ENCODE measurements around the gene ZDHHC5. TPM values are rescaled to one million over a fixed set of nuclear protein-coding genes. Genes with fewer than 3 reads are reported as not detected.
"Not testable (repeated sequence)": the region's sequence is repeated elsewhere in the genome, so short reads cannot be mapped to it uniquely, and the experiment has no call there.

Gene ZDHHC5
- total and polyA plus RNA-seq, 5 donors = 27.0 to 60.4 (median 51.6) TPM

- WGBS = 78% methylated on average over 14 of the region's 14 CpGs
- H3K4me3 ChIP-seq (ENCODE audit: low read length); H3K4me1 ChIP-seq (ENCODE audit: control insufficient read depth, insufficient read depth, low read length); intact Hi-C loops (cut with DNase I); H3K27ac ChIP-seq (ENCODE audit: low read length); H3K27me3 ChIP-seq (ENCODE audit: control insufficient read depth, insufficient read depth); H3K9me3 ChIP-seq (ENCODE audit: control insufficient read depth, low read length); ATAC-seq; DNase-seq: not testable (repeated sequence)
These were observed 15.7 kb upstream of the ZDHHC5 start for GRCh38 chr11:57652230-57652629.

- H3K27ac ChIP-seq (ENCODE audit: low read length) = no peak overlapping the region
- intact Hi-C loops (cut with DNase I) = no loop called here
- no peak for ATAC-seq
These were observed 15.3 kb upstream of the ZDHHC5 start for GRCh38 chr11:57652662-57653061.

GRCh38 chr11:57653163-57653562 is 14.8 kb upstream of the ZDHHC5 start:
- H3K4me3 ChIP-seq (ENCODE audit: low read length) = no peak overlapping the region
- intact Hi-C loops (cut with DNase I) = no loop called here
- H3K27ac ChIP-seq (ENCODE audit: low read length) = no peak overlapping the region
- ATAC-seq (no peak), DNase-seq (no peak)
- H3K9me3 ChIP-seq (ENCODE audit: control insufficient read depth, low read length) = no peaks in the 10 kb centered on the region
- WGBS = 35% methylated on average over 3 of the region's 3 CpGs
- H3K4me1 ChIP-seq (ENCODE audit: control insufficient read depth, insufficient read depth, low read length) = peaks cover 7% of the 10 kb centered on the region
- no peaks in the 10 kb centered on the region for H3K27me3 ChIP-seq (ENCODE audit: control insufficient read depth, insufficient read depth)

More at GRCh38 chr11:57652662-57653061, 15.3 kb upstream of the ZDHHC5 start:
- 64% methylated on average over 3 of the region's 3 CpGs for WGBS
- Histone ChIP-seq H3K4me3 (ENCODE audit: low read length) (no peak overlapping the region), H3K4me1 (ENCODE audit: control insufficient read depth, insufficient read depth, low read length) (peaks cover 8% of the 10 kb centered on the region), H3K9me3 (ENCODE audit: control insufficient read depth, low read length) (no peaks in the 10 kb centered on the region), H3K27me3 (ENCODE audit: control insufficient read depth, insufficient read depth) (no peaks in the 10 kb centered on the region)
- DNase-seq = no peak

- Histone ChIP-seq H3K27ac (ENCODE audit: low read length) (peak overlapping the region; percentile 91), H3K4me1 (ENCODE audit: control insufficient read depth, insufficient read depth, low read length) (no peaks in the 10 kb centered on the region), H3K27me3 (ENCODE audit: control insufficient read depth, insufficient read depth) (no peaks in the 10 kb centered on the region), H3K9me3 (ENCODE audit: control insufficient read depth, low read length) (no peaks in the 10 kb centered on the region), H3K4me3 (ENCODE audit: low read length) (peak overlapping the region; percentile 44)
- intact Hi-C loops (cut with DNase I) = no loop called here
- ATAC-seq (no peak), DNase-seq (no peak)
- 29% methylated on average over 5 of the region's 5 CpGs for WGBS
These were observed 11.1 kb upstream of the ZDHHC5 start for GRCh38 chr11:57656885-57657193.

- under 1% methylated on average over 45 of the region's 45 CpGs for WGBS
- intact Hi-C loops (cut with DNase I) = no loop called here
- Histone ChIP-seq H3K27ac (ENCODE audit: low read length) (peak within 1 kb of the TSS; percentile 91), H3K9me3 (ENCODE audit: control insufficient read depth, low read length) (no peaks in the 10 kb centered on the region), H3K4me1 (ENCODE audit: control insufficient read depth, insufficient read depth, low read length) (no peaks in the 10 kb centered on the region), H3K4me3 (ENCODE audit: low read length) (peak within 1 kb of the TSS; percentile 78), H3K27me3 (ENCODE audit: control insufficient read depth, insufficient read depth) (no peaks in the 10 kb centered on the region)
- peak; percentile 99 for ATAC-seq
- DNase-seq = peak; percentile 100
These were observed 10.5 kb upstream of the ZDHHC5 start, which contains the start of gene CLP1 for GRCh38 chr11:57657194-57658022. Gene CLP1 (plus strand): TSS chr11:57657762. CDS start chr11:57659477, 1,715 bp downstream.

- peak overlapping the region; percentile 78 for H3K4me3 ChIP-seq (ENCODE audit: low read length)
- H3K9me3 ChIP-seq (ENCODE audit: control insufficient read depth, low read length) = no peaks in the 10 kb centered on the region
- H3K27ac ChIP-seq (ENCODE audit: low read length) = no peak overlapping the region
- no peak for ATAC-seq
- no peaks in the 10 kb centered on the region for H3K27me3 ChIP-seq (ENCODE audit: control insufficient read depth, insufficient read depth)
- intact Hi-C loops (cut with DNase I) = no loop called here
- WGBS = under 1% methylated on average over 8 of the region's 8 CpGs
- H3K4me1 ChIP-seq (ENCODE audit: control insufficient read depth, insufficient read depth, low read length) = no peaks in the 10 kb centered on the region
- no peak for DNase-seq
These were observed 9.9 kb upstream of the ZDHHC5 start for GRCh38 chr11:57658023-57658361.

- Histone ChIP-seq H3K27ac (ENCODE audit: low read length) (no peak overlapping the region), H3K4me3 (ENCODE audit: low read length) (no peak overlapping the region), H3K27me3 (ENCODE audit: control insufficient read depth, insufficient read depth) (no peaks in the 10 kb centered on the region), H3K4me1 (ENCODE audit: control insufficient read depth, insufficient read depth, low read length) (no peaks in the 10 kb centered on the region), H3K9me3 (ENCODE audit: control insufficient read depth, low read length) (no peaks in the 10 kb centered on the region)
- 95% methylated on average over 14 of the region's 14 CpGs for WGBS
- no peak for DNase-seq
- intact Hi-C loops (cut with DNase I) = no loop called here
- no peak for ATAC-seq
These were observed 8.2 kb upstream of the ZDHHC5 start for GRCh38 chr11:57659669-57660068.

GRCh38 chr11:57662893-57663292 is 5.0 kb upstream of the ZDHHC5 start:
- DNase-seq (no peak), ATAC-seq (no peak)
- Histone ChIP-seq H3K27me3 (ENCODE audit: control insufficient read depth, insufficient read depth) (no peaks in the 10 kb centered on the region), H3K4me3 (ENCODE audit: low read length) (no peak overlapping the region), H3K27ac (ENCODE audit: low read length) (no peak overlapping the region), H3K4me1 (ENCODE audit: control insufficient read depth, insufficient read depth, low read length) (no peaks in the 10 kb centered on the region), H3K9me3 (ENCODE audit: control insufficient read depth, low read length) (no peaks in the 10 kb centered on the region)
- 71% methylated on average over 4 of the region's 4 CpGs for WGBS
- intact Hi-C loops (cut with DNase I) = no loop called here

GRCh38 chr11:57663975-57664374 is 3.9 kb upstream of the ZDHHC5 start:
- no peaks in the 10 kb centered on the region for H3K27me3 ChIP-seq (ENCODE audit: control insufficient read depth, insufficient read depth)
- intact Hi-C loops (cut with DNase I) = no loop called here
- no peak for ATAC-seq
- no peak for DNase-seq
- H3K27ac ChIP-seq (ENCODE audit: low read length) = no peak overlapping the region
- 80% methylated on average over 9 of the region's 9 CpGs for WGBS
- no peaks in the 10 kb centered on the region for H3K4me1 ChIP-seq (ENCODE audit: control insufficient read depth, insufficient read depth, low read length)
- H3K9me3 ChIP-seq (ENCODE audit: control insufficient read depth, low read length) = no peaks in the 10 kb centered on the region
- no peak overlapping the region for H3K4me3 ChIP-seq (ENCODE audit: low read length)

GRCh38 chr11:57667117-57667735 is 688 bp upstream of the ZDHHC5 start:
- peak; percentile 99 for DNase-seq
- Histone ChIP-seq H3K27ac (ENCODE audit: low read length) (peak overlapping the region; percentile 91), H3K9me3 (ENCODE audit: control insufficient read depth, low read length) (no peaks in the 10 kb centered on the region), H3K27me3 (ENCODE audit: control insufficient read depth, insufficient read depth) (no peaks in the 10 kb centered on the region), H3K4me3 (ENCODE audit: low read length) (peak overlapping the region; percentile 64), H3K4me1 (ENCODE audit: control insufficient read depth, insufficient read depth, low read length) (no peaks in the 10 kb centered on the region)
- under 1% methylated on average over 29 of the region's 29 CpGs for WGBS
- peak; percentile 93 for ATAC-seq
- intact Hi-C loops (cut with DNase I) = loop anchor here in 1 of 4 donors (5.0 kb wide), 1 partner anchor 40 kb away; no protein-coding TSS in a partner anchor

GRCh38 chr11:57668434-57668782 is 494 bp downstream of the ZDHHC5 start:
- WGBS = under 1% methylated on average over 31 of the region's 31 CpGs

More at GRCh38 chr11:57668434-57668782, 494 bp downstream of the ZDHHC5 start:
- H3K4me3 ChIP-seq (ENCODE audit: low read length) = peak overlapping the region; percentile 74
- peak overlapping the region; percentile 80 for H3K27ac ChIP-seq (ENCODE audit: low read length)
- DNase-seq (peak in 1 of 3 donors; percentile 43), ATAC-seq (peak in 1 of 2 donors; percentile 17)
- H3K27me3 ChIP-seq (ENCODE audit: control insufficient read depth, insufficient read depth) = no peaks in the 10 kb centered on the region
- H3K4me1 ChIP-seq (ENCODE audit: control insufficient read depth, insufficient read depth, low read length) = no peaks in the 10 kb centered on the region
- H3K9me3 ChIP-seq (ENCODE audit: control insufficient read depth, low read length) = no peaks in the 10 kb centered on the region
- intact Hi-C loops (cut with DNase I) = loop anchor here in 1 of 4 donors (5.0 kb wide), 1 partner anchor 39 kb away; no protein-coding TSS in a partner anchor
